DND-41 (cell line): ENCODE measurements around the gene PTPRG.

Source experiments
- EZH2 ChIP-seq: IDR thresholded peaks from 3 replicates; pipeline ENCODE4 v1.6.1; 2012; ENCODE audit warnings: borderline replicate concordance, low read depth, mild to moderate bottlenecking, moderate library complexity, low read length, inconsistent platforms; ENCODE audit not compliant: severe bottlenecking
- TF ChIP-seq, protein P1 (sequence below): IDR thresholded peaks from 2 replicates; pipeline ENCODE4 v1.5.1; 2012; ENCODE audit warnings: borderline replicate concordance, low read length, moderate library complexity, mild to moderate bottlenecking; ENCODE audit not compliant: poor library complexity, severe bottlenecking; ENCODE audit errors: extremely low read depth

DNA sequence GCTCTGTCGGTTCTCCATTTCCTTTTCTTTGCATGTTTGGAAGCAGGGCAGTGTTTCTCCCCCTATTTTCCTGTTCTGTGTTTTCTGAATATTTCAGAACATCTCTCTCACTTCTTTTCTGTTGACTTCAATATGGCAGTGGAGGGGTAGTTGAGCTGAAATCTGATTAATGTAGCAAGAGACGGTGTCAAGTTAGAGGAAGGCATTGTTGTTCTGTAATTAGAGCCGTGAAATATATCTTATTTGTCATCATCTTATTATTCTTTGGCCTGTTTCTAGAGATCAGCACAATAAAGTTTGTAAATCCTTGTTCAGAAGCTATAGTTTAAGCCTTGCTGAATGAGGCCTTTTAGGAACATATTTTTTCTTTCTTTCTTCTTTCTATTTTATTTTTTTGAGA lies 353.9 kb downstream of the PTPRG start:
- TF ChIP-seq, protein P1, sequence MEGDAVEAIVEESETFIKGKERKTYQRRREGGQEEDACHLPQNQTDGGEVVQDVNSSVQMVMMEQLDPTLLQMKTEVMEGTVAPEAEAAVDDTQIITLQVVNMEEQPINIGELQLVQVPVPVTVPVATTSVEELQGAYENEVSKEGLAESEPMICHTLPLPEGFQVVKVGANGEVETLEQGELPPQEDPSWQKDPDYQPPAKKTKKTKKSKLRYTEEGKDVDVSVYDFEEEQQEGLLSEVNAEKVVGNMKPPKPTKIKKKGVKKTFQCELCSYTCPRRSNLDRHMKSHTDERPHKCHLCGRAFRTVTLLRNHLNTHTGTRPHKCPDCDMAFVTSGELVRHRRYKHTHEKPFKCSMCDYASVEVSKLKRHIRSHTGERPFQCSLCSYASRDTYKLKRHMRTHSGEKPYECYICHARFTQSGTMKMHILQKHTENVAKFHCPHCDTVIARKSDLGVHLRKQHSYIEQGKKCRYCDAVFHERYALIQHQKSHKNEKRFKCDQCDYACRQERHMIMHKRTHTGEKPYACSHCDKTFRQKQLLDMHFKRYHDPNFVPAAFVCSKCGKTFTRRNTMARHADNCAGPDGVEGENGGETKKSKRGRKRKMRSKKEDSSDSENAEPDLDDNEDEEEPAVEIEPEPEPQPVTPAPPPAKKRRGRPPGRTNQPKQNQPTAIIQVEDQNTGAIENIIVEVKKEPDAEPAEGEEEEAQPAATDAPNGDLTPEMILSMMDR: no peak
- no peak for TF ChIP-seq EZH2
